T-helper 2 cell treated with Interferon-gamma antibody and Interleukin-4, amounts not matched to agents 5 μg/mL and 100 μg/mL, for 36 hours (primary cell): ENCODE measurements around the gene ILKAP.

Experiments
- DNase-seq: peaks from one replicate; pipeline ENCODE4 v3.0.0; 2021; ENCODE audit warnings: low spot score
- H3K27ac Mint-ChIP-seq: one replicate; pipeline ENCODE4 v1.8.0; 2021; ENCODE audit warnings: mild to moderate bottlenecking, mixed read lengths
- H3K27me3 Mint-ChIP-seq: one replicate; pipeline ENCODE4 v1.8.0; 2021; ENCODE audit warnings: low read depth, mixed read lengths
- H3K36me3 Mint-ChIP-seq: one replicate; pipeline ENCODE4 v1.8.0; 2021; ENCODE audit warnings: low read depth, mixed read lengths
- H3K4me1 Mint-ChIP-seq: one replicate; pipeline ENCODE4 v1.8.0; 2021; ENCODE audit warnings: low read depth, mixed read lengths
- H3K4me3 Mint-ChIP-seq: one replicate; pipeline ENCODE4 v1.8.0; 2022; ENCODE audit warnings: mild to moderate bottlenecking, moderate library complexity, mixed read lengths
- H3K9me3 Mint-ChIP-seq: one replicate; pipeline ENCODE4 v1.8.0; 2021; ENCODE audit warnings: mixed read lengths

The ILKAP gene

DNA sequence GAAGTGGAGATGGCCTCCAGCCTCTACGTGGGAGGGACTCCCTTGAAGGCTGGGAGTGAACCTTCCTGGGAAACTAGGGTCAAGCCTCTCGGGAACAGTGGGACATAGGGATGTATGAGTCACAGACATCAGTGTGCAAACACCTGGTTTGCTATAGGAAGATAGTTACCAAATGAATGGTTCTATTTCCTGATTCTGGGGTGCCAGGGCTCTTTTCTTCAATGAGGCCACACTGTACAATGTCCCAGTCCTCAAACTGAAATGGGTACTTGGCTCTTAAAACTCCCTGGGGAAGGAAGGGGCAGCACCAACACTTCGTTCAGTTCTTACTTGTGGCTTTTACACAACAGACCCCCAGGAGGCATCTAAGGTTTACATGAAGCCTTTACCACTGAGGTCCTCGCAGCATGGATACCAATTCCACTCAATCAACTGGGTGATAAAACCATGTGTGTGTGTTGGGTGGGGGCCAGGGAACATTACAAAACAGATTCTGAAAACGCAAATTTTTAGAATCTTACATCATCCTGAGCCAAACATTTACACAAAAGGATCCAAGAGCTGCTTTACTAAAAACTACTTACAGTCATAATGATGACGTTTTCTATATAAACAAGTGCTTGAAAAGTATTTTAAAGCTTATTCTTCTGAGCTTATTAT, 34.3 kb downstream of the ILKAP start:
- no peaks in the 10 kb centered on the region for H3K9me3 Mint-ChIP-seq
- no peak overlapping the region for H3K27ac Mint-ChIP-seq
- peaks cover 13% of the 10 kb centered on the region for H3K27me3 Mint-ChIP-seq
- H3K4me1 Mint-ChIP-seq: no peaks in the 10 kb centered on the region
- DNase-seq: no peak
- no peak overlapping the region for H3K4me3 Mint-ChIP-seq
- peaks cover 33% of the 10 kb centered on the region for H3K36me3 Mint-ChIP-seq

DNA sequence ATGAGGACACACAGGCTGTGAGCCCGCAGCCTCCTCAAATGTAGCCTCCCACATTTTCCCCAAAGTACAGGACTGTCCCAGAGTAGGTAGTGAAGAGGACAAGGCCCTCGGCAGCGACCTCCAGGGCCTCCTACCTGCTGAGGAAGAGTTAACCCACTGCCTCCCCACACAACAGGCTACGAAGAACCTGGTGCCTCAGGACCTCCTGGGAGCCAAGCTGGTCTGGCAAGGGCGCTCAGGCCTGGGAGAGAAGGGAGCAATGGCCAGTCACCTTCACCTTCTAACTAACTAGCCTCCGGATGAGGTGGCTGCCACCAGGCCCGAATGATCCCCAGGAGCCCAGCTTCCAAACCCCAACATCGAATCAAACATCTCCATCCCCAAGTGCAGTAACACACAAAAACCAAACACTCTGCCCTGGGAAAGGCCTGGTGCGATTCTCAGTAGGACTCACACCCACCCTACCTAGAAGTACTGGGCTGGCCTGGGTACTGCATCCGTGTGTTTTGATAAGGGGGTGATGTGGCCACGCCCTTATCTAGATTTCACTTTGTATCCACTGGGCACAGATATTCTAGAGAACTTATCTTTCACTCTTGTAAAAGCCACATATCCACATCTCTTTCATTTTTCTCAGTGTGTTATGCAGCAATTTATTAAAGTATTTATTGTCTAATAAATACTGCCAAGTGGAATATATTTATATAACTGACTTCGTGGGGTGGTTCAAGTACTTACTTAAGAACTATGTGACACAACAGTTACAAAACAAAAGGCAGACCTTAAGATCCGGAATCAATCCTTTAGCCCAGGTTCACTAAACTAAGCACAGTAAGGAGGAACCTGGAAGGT, 35.1 kb downstream of the ILKAP start:
- Mint-ChIP-seq H3K27ac (no peak overlapping the region), H3K4me3 (no peak overlapping the region), H3K36me3 (peaks cover 26% of the 10 kb centered on the region), H3K9me3 (no peaks in the 10 kb centered on the region), H3K27me3 (peaks cover 13% of the 10 kb centered on the region), H3K4me1 (no peaks in the 10 kb centered on the region)
- DNase-seq: no peak

DNA sequence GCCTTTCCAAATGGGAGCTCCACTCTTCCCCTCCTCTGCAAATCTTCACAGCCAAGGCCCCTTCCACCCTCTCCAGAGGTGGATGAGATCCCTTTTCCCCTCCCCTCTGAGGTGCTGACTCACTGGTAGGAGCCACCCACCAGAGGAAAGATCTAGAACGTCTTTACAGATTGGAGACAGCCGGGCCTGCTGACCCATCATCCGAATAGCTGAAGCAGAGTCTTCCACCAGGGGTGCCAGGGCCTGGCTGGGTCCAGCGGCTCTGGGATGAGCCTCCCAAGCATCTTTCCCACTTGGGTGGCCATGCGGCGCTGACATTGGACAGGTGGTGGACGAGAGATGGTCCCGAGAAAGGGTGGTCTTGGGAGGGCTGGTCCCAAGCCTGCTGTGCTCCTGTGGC, 35.7 kb downstream of the ILKAP start:
- no peaks in the 10 kb centered on the region for H3K4me1 Mint-ChIP-seq
- H3K36me3 Mint-ChIP-seq: peaks cover 20% of the 10 kb centered on the region
- H3K4me3 Mint-ChIP-seq: no peak overlapping the region
- no peak overlapping the region for H3K27ac Mint-ChIP-seq
- no peak for DNase-seq
- no peaks in the 10 kb centered on the region for H3K9me3 Mint-ChIP-seq
- H3K27me3 Mint-ChIP-seq: peaks cover 16% of the 10 kb centered on the region

- Mint-ChIP-seq H3K9me3 (no peaks in the 10 kb centered on the region), H3K27me3 (peaks cover 17% of the 10 kb centered on the region), H3K4me3 (no peak overlapping the region), H3K36me3 (peaks cover 16% of the 10 kb centered on the region), H3K4me1 (no peaks in the 10 kb centered on the region), H3K27ac (no peak overlapping the region)
- no peak for DNase-seq
These were observed 36.2 kb downstream of the ILKAP start for GRCh38 chr2:238167344-238167715.

- Mint-ChIP-seq H3K4me3 (no peak overlapping the region), H3K27me3 (peaks cover 20% of the 10 kb centered on the region), H3K27ac (no peak overlapping the region), H3K36me3 (peaks cover 11% of the 10 kb centered on the region), H3K9me3 (no peaks in the 10 kb centered on the region), H3K4me1 (no peaks in the 10 kb centered on the region)
- no peak for DNase-seq
These were observed 36.8 kb downstream of the ILKAP start for GRCh38 chr2:238166391-238167343.

DNA sequence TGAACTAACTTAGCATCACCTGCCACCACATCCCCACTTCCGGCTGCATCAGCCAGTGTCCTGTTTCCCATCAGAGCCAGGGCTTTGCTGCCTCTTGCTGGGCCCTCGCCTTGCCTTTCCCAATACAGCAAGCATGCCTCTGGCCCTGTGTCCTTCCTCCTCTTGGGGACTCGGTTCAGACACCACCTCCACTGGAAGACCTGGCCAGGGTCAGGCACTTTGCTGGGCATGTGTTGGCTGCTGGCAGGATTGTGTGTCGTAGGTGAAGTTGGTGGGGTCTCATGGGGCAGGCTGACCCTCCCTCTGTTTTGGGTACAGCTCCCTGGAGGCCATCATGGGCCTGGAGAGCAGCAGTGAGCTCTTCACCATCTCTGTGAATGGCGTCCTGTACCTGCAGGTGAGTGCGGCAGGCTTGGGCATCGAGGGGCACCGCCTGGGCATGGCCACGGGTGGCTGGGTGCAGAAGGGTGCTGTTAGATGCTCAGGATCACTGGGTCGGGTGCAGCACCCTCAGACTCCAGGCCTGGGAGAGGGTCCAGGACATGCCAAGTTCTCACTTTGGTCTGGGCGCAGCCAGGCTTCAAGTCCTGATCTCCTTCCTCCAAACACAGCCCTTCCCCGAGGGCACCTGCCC, 38.1 kb downstream of the ILKAP start:
- no peaks in the 10 kb centered on the region for H3K9me3 Mint-ChIP-seq
- peaks cover 2% of the 10 kb centered on the region for H3K4me1 Mint-ChIP-seq
- H3K27ac Mint-ChIP-seq: no peak overlapping the region
- H3K36me3 Mint-ChIP-seq: peaks cover 6% of the 10 kb centered on the region
- no peak for DNase-seq
- no peak overlapping the region for H3K4me3 Mint-ChIP-seq
- H3K27me3 Mint-ChIP-seq: peaks cover 31% of the 10 kb centered on the region

GRCh38 chr2:238164906-238165287, 38.6 kb downstream of the ILKAP start:
- H3K27ac Mint-ChIP-seq: no peak overlapping the region
- H3K9me3 Mint-ChIP-seq: no peaks in the 10 kb centered on the region
- H3K36me3 Mint-ChIP-seq: peaks cover 3% of the 10 kb centered on the region
- H3K4me3 Mint-ChIP-seq: no peak overlapping the region
- peaks cover 2% of the 10 kb centered on the region for H3K4me1 Mint-ChIP-seq
- DNase-seq: no peak
- peaks cover 36% of the 10 kb centered on the region for H3K27me3 Mint-ChIP-seq

GRCh38 chr2:238163481-238164198, 39.9 kb downstream of the ILKAP start:
- Mint-ChIP-seq H3K9me3 (no peaks in the 10 kb centered on the region), H3K36me3 (peaks cover 2% of the 10 kb centered on the region), H3K27me3 (peaks cover 44% of the 10 kb centered on the region), H3K27ac (no peak overlapping the region), H3K4me3 (no peak overlapping the region), H3K4me1 (peaks cover 6% of the 10 kb centered on the region)
- no peak for DNase-seq

- DNase-seq: no peak
- Mint-ChIP-seq H3K9me3 (no peaks in the 10 kb centered on the region), H3K4me1 (peaks cover 6% of the 10 kb centered on the region), H3K27ac (no peak overlapping the region), H3K4me3 (no peak overlapping the region), H3K36me3 (no peaks in the 10 kb centered on the region), H3K27me3 (peaks cover 44% of the 10 kb centered on the region)
These were observed 40.6 kb downstream of the ILKAP start for GRCh38 chr2:238162846-238163441.

DNA sequence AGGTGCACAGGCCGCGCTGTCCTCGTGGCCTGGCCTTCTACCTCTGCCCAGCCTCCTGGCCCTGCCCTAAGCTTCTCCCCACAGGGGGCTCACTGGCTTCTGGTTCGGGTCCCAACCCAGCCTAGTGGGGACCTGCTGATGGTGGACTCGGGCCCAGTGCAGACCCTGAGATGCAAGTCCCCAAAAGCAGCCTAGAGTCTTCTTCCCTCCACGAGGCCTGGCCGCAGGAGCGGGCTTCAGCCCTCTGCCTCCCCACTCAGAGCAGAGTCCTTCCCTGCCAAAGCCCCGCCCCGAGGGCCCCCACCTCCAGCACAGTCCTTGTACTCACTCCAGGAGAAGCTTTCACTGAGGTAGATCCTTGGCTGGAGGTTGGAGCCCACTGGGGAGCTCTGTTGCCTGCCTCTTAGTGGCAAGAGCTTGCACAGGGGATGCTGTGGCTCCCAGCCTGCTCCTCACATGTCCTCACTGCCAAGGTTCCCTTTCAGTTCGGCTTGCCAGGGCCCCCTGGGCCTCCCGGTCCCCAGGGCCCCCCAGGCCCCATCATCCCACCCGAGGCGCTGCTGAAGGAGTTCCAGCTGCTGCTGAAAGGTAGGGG, 41.1 kb downstream of the ILKAP start:
- H3K9me3 Mint-ChIP-seq: no peaks in the 10 kb centered on the region
- no peak overlapping the region for H3K4me3 Mint-ChIP-seq
- peaks cover 45% of the 10 kb centered on the region for H3K27me3 Mint-ChIP-seq
- no peak overlapping the region for H3K27ac Mint-ChIP-seq
- peaks cover 6% of the 10 kb centered on the region for H3K4me1 Mint-ChIP-seq
- DNase-seq: no peak
- no peaks in the 10 kb centered on the region for H3K36me3 Mint-ChIP-seq

DNA sequence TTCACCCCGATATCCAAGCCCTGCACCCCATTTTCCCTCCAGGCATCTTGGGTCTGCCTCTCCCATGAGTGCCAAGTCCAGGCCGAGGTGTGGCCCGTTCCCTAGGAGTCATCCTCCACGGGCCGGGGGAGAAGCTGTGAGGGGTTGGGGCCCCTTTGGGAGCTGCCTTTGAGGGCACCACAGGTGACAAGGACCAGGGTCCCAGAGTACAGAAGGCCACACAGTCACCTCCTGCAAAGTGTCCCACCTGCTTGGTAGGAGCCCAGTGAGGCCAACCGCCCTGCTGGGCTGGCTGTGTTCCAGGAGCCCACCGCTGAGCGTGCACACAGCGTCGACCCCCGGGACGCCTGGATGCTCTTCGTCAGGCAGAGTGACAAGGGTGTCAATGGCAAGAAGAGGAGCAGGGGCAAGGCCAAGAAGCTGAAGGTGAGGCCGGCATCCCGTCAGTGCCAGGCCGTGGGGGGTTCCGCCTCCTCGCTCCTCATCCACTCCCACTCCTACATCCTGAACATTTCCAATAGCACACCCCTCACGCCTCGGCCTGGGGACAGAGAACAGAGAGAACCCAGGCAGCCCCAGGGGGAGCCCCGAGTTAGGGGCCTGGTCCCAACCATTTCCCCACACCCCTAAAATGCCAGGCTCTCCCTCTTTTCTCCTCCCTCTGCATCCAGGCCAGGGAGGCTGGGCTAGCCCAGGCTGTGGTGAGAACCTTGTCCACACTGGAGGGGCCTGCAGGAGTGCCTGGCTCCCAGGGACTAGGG, 42.0 kb downstream of the ILKAP start:
- H3K4me1 Mint-ChIP-seq: peaks cover 6% of the 10 kb centered on the region
- H3K4me3 Mint-ChIP-seq: no peak overlapping the region
- DNase-seq: no peak
- no peaks in the 10 kb centered on the region for H3K9me3 Mint-ChIP-seq
- H3K36me3 Mint-ChIP-seq: no peaks in the 10 kb centered on the region
- H3K27ac Mint-ChIP-seq: no peak overlapping the region
- peaks cover 46% of the 10 kb centered on the region for H3K27me3 Mint-ChIP-seq
